Measurements from ENCODE around the gene FAXDC2. TPM values are rescaled to one million over a fixed set of nuclear protein-coding genes. Genes with fewer than 3 reads are reported as not detected.
"Not testable (repeated sequence)": the region's sequence is repeated elsewhere in the genome, so short reads cannot be mapped to it uniquely, and the experiment has no call there.

Gene FAXDC2
- total and polyA plus RNA-seq, 9 of the 15 experiments (the other 6 are each of a cell fraction or from before 2014, with no cell fraction given) = 2.4 to 30.0 (median 9.9) TPM

- H3K36me3 ChIP-seq (ENCODE audit: control insufficient read depth, insufficient read depth, low read length) = peaks cover 40% of the 10 kb centered on the region
- H3K27ac ChIP-seq (ENCODE audit: extremely low read depth, low read depth, low read length); ATAC-seq; in situ Hi-C loops (cut with MboI); H3K4me3 ChIP-seq; FAIRE-seq; H3K9ac ChIP-seq (ENCODE audit: insufficient read depth in 1 of 2, low read depth in 2 of 2, low read length in 2 of 2); H3K9me3 ChIP-seq (replicated peaks; ENCODE audit: control insufficient read depth, insufficient read depth, low read depth, low read length); intact Hi-C loops (cut with micrococcal nuclease); CTCF ChIA-PET (ENCODE audit: low intra/inter-chr PET ratio); H2AFZ ChIP-seq (ENCODE audit: low read depth, low read length); H3K27me3 ChIP-seq (ENCODE audit: control insufficient read depth in 2 of 2, insufficient read depth in 2 of 2, low read length in 2 of 2); H4K20me1 ChIP-seq (replicated peaks; ENCODE audit: control insufficient read depth, insufficient read depth, low read length); H3K9me1 ChIP-seq (ENCODE audit: control insufficient read depth, insufficient read depth, low read length); BruUV-seq (replicated peaks); TF ChIP-seq JUND (IDR thresholded peaks at IDR 0.05; ENCODE audit: borderline replicate concordance, low read depth, low read length); ATF3 (CRISPR knock-in tag; conservative IDR thresholded peaks at IDR 0.05): not testable (repeated sequence)
- POLR2A ChIA-PET = interaction anchor here (0.8 kb wide), 1 partner anchor 15 kb away, joined by 3 read pairs; no protein-coding TSS in a partner anchor
- H3K4me2 ChIP-seq (ENCODE audit: insufficient read depth, low read length) = peak overlapping the region; percentile 34
- WGBS (ENCODE audit: insufficient coverage, low coverage, missing lambda C conversion rate) = 80% methylated on average over 3 of the region's 3 CpGs
- H3K4me1 ChIP-seq (replicated peaks in 1 of 2; ENCODE audit: control insufficient read depth in 2 of 2, insufficient read depth in 2 of 2, low read length in 2 of 2) = peaks cover 24% of the 10 kb centered on the region in 2 experiments
- H3K79me2 ChIP-seq (ENCODE audit: control insufficient read depth, insufficient read depth, low read length) = peaks cover 33% of the 10 kb centered on the region
- peak in 1 of 4 experiments; percentile 8 for DNase-seq (ENCODE audit: extremely low read depth in 1 of 4, low spot score in 3 of 4)
- TF ChIP-seq JUND (tag; IDR thresholded peaks at IDR 0.05; ENCODE audit: borderline replicate concordance, low read depth, low read length) = peak; percentile 58; the same call in 1 of the 3 replicates
- peak; percentile 89 for TF ChIP-seq ATF7 (IDR thresholded peaks at IDR 0.05)
- TF ChIP-seq ATF3 (IDR thresholded peaks at IDR 0.05) = peak; percentile 79
These were observed 17.6 kb downstream of the FAXDC2 start for GRCh38 chr5:154832804-154833203.

DNA sequence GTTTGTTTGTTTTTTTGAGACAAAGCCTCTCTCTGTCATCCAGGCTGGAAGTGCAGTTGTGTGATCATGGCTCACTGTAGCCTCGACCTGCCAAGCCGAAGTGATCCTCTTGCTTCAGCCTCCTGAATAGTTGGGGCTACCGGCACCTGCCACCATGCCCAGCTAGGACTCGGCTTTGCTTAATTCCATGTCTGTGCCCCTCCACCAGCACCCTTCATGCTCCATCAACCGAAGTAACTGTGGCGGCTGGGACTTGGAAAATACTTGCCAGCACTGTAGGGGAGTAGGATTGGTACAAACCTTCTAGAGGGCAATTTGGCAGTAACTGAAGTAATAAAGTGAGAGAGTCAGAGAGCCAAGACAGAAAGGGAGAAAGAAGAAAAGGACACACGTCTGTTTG lies 19.0 kb downstream of the FAXDC2 start:
- H3K36me3 ChIP-seq (ENCODE audit: control insufficient read depth, insufficient read depth, low read length) = peaks cover 50% of the 10 kb centered on the region

More for the DNA sequence above, 19.0 kb downstream of the FAXDC2 start:
- no peak for ATAC-seq
- ChIA-PET POLR2A (no interaction called here), CTCF (ENCODE audit: low intra/inter-chr PET ratio) (interaction anchor here (0.6 kb wide), 1 partner anchor 19 kb away, joined by 3 read pairs; no protein-coding TSS in a partner anchor)
- Histone ChIP-seq H3K9ac (ENCODE audit: insufficient read depth in 1 of 2, low read depth in 2 of 2, low read length in 2 of 2) (no peak overlapping the region), H3K4me2 (ENCODE audit: insufficient read depth, low read length) (no peak overlapping the region), H3K27me3 (ENCODE audit: control insufficient read depth in 2 of 2, insufficient read depth in 2 of 2, low read length in 2 of 2) (no peaks in the 10 kb centered on the region), H4K20me1 (replicated peaks; ENCODE audit: control insufficient read depth, insufficient read depth, low read length) (no peaks in the 10 kb centered on the region), H3K4me1 (replicated peaks in 1 of 2; ENCODE audit: control insufficient read depth in 2 of 2, insufficient read depth in 2 of 2, low read length in 2 of 2) (peaks cover 21 to 24% of the 10 kb centered on the region in 2 experiments), H3K9me1 (ENCODE audit: control insufficient read depth, insufficient read depth, low read length) (no peaks in the 10 kb centered on the region), H3K79me2 (ENCODE audit: control insufficient read depth, insufficient read depth, low read length) (peaks cover 33% of the 10 kb centered on the region), H3K9me3 (replicated peaks; ENCODE audit: control insufficient read depth, insufficient read depth, low read depth, low read length) (no peaks in the 10 kb centered on the region), H2AFZ (ENCODE audit: low read depth, low read length) (no peak overlapping the region), H3K4me3 (no peak overlapping the region), H3K27ac (ENCODE audit: extremely low read depth, low read depth, low read length) (no peak overlapping the region)
- intact Hi-C loops (cut with micrococcal nuclease) (no loop called here), in situ Hi-C loops (cut with MboI) (no loop called here)
- no TSS peak for BruUV-seq (replicated peaks)
- no peak for FAIRE-seq
- WGBS (ENCODE audit: insufficient coverage, low coverage, missing lambda C conversion rate) = 91% methylated on average over 5 of the region's 7 CpGs
- TF ChIP-seq NFATC3 (IDR thresholded peaks at IDR 0.05) = no peak
- no peak for TF ChIP-seq ZBTB17 (CRISPR knock-in tag; IDR thresholded peaks at IDR 0.05)
- TF ChIP-seq, protein P1, sequence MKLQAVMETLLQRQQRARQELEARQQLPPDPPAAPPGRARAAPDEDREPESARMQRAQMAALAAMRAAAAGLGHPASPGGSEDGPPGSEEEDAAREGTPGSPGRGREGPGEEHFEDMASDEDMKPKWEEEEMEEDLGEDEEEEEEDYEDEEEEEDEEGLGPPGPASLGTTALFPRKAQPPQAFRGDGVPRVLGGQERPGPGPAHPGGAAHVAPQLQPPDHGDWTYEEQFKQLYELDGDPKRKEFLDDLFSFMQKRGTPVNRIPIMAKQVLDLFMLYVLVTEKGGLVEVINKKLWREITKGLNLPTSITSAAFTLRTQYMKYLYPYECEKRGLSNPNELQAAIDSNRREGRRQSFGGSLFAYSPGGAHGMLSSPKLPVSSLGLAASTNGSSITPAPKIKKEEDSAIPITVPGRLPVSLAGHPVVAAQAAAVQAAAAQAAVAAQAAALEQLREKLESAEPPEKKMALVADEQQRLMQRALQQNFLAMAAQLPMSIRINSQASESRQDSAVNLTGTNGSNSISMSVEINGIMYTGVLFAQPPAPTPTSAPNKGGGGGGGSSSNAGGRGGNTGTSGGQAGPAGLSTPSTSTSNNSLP (IDR thresholded peaks at IDR 0.05; ENCODE audit: borderline replicate concordance, low read depth, low read length) = no peak
- TF ChIP-seq HOXB6 (CRISPR knock-in tag; IDR thresholded peaks at IDR 0.05; ENCODE audit: borderline replicate concordance) = no peak
- no peak for TF ChIP-seq PTBP1 (IDR thresholded peaks at IDR 0.05; ENCODE audit: low read depth, low read length)
- no peak for TF ChIP-seq NFE2L1 (tag; IDR thresholded peaks at IDR 0.05; ENCODE audit: borderline replicate concordance, low read depth)
- TF ChIP-seq ATF7 (IDR thresholded peaks at IDR 0.05) = no peak
- TF ChIP-seq FOXM1 (IDR thresholded peaks at IDR 0.05; ENCODE audit: low read depth) = no peak
- no peak for TF ChIP-seq FOXM1 (CRISPR knock-in tag; IDR thresholded peaks at IDR 0.05; ENCODE audit: low read depth)
- no peak for TF ChIP-seq SMAD4 (CRISPR knock-in tag; conservative IDR thresholded peaks at IDR 0.05)
- DNase-seq (ENCODE audit: extremely low read depth in 1 of 4, low spot score in 3 of 4) = no peak

Data from K562 (cell line).